GM18858 (cell line): ENCODE data around the gene RHOBTB1.
A peak's percentile ranks its signal among the peaks of the same experiment; 100 is the strongest.
"Not testable (repeated sequence)": the region's sequence is repeated elsewhere in the genome, so short reads cannot be mapped to it uniquely, and the experiment has no call there.

Source experiments
- ATAC-seq: cut with Tn5 transposase; IDR thresholded peaks from one replicate; pipeline ENCODE4 v1.9.1; 2021; ENCODE audit not compliant: unreplicated experiment

Gene RHOBTB1

GRCh38 chr10:60908031-60908430, 36.0 kb downstream of the RHOBTB1 start:
- no peak for ATAC-seq

GRCh38 chr10:60907236-60907635, 36.7 kb downstream of the RHOBTB1 start:
- no peak for ATAC-seq

GRCh38 chr10:60906825-60907224, 37.2 kb downstream of the RHOBTB1 start:
- not testable (repeated sequence) for ATAC-seq

- ATAC-seq: no peak
These were observed 37.6 kb downstream of the RHOBTB1 start for GRCh38 chr10:60906411-60906810.

GRCh38 chr10:60905580-60905979, 38.4 kb downstream of the RHOBTB1 start:
- ATAC-seq: no peak

GRCh38 chr10:60903096-60903495, 40.9 kb downstream of the RHOBTB1 start:
- ATAC-seq: no peak

- no peak for ATAC-seq
These were observed 42.3 kb downstream of the RHOBTB1 start for GRCh38 chr10:60901561-60902235.

GRCh38 chr10:60899266-60899665, 44.7 kb downstream of the RHOBTB1 start:
- ATAC-seq: no peak

GRCh38 chr10:60898321-60898720, 45.7 kb downstream of the RHOBTB1 start:
- ATAC-seq: no peak

GRCh38 chr10:60896810-60897209, 47.2 kb downstream of the RHOBTB1 start:
- no peak for ATAC-seq

GRCh38 chr10:60896033-60896432, 48.0 kb downstream of the RHOBTB1 start:
- no peak for ATAC-seq

GRCh38 chr10:60894786-60895185, 49.2 kb downstream of the RHOBTB1 start:
- no peak for ATAC-seq

- ATAC-seq: no peak
These were observed 50.8 kb downstream of the RHOBTB1 start for GRCh38 chr10:60893231-60893630.

GRCh38 chr10:60892571-60892970, 51.4 kb downstream of the RHOBTB1 start:
- ATAC-seq: no peak

- no peak for ATAC-seq
These were observed 53.2 kb downstream of the RHOBTB1 start for GRCh38 chr10:60890811-60891210.

- ATAC-seq: peak; percentile 49
These were observed 60.8 kb downstream of the RHOBTB1 start for GRCh38 chr10:60883187-60883586.

GRCh38 chr10:60878224-60878623, 65.8 kb downstream of the RHOBTB1 start:
- no peak for ATAC-seq

GRCh38 chr10:60877777-60878120, 66.2 kb downstream of the RHOBTB1 start:
- ATAC-seq: no peak

GRCh38 chr10:60877061-60877776, 66.8 kb downstream of the RHOBTB1 start:
- no peak for ATAC-seq

- ATAC-seq: no peak
These were observed 70.2 kb downstream of the RHOBTB1 start for GRCh38 chr10:60873758-60874157.

- ATAC-seq: no peak
These were observed 71.5 kb downstream of the RHOBTB1 start for GRCh38 chr10:60872451-60872850.

GRCh38 chr10:60871215-60871614, 72.8 kb downstream of the RHOBTB1 start:
- ATAC-seq: no peak

- no peak for ATAC-seq
These were observed 73.2 kb downstream of the RHOBTB1 start for GRCh38 chr10:60870803-60871202.
